Lower lobe of right lung (tissue), 2 donors: ENCODE data around the gene MBNL1. TPM values are rescaled to one million over a fixed set of nuclear protein-coding genes. Genes with fewer than 3 reads are reported as not detected.
A peak's percentile ranks its signal among the peaks of the same experiment; 100 is the strongest.

ENCODE experiments used
- ATAC-seq, 2 donors: fragments of 200-7000 bp; cut with Tn5 transposase; one replicate each; pipeline ENCODE4 v1.9.1; 2020 to 2022; ENCODE audit warnings: mild to moderate bottlenecking in 2 of 2, moderate library complexity in 2 of 2
- DNase-seq: peaks from one replicate; pipeline ENCODE4 v3.0.0-alpha.2; 2020
- H3K27ac ChIP-seq: fragments of 200-600 bp; one replicate; pipeline ENCODE4 v1.8.0; 2022
- H3K27me3 ChIP-seq: fragments of 200-600 bp; one replicate; pipeline ENCODE4 v1.8.0; 2022; ENCODE audit warnings: low read depth
- H3K36me3 ChIP-seq: fragments of 200-600 bp; one replicate; pipeline ENCODE4 v1.8.0; 2022; ENCODE audit warnings: mild to moderate bottlenecking
- H3K4me1 ChIP-seq: fragments of 200-600 bp; one replicate; pipeline ENCODE4 v1.8.0; 2022
- H3K4me3 ChIP-seq: fragments of 200-600 bp; one replicate; pipeline ENCODE4 v1.8.0; 2022; ENCODE audit warnings: mild to moderate bottlenecking
- H3K9me3 ChIP-seq: fragments of 200-600 bp; one replicate; pipeline ENCODE4 v1.8.0; 2022
- intact Hi-C: fragments of 100-400 bp; cut with DNase I; formaldehyde crosslinking; loops from one replicate; pipeline ENCODE4 v1.11.0; 2022
- total RNA-seq: library from RNA; stranded (reverse); fragmentation: NEBNext Ultra II Directional; extraction: Animal tissue kit (Norgen Biotek cat#: 25700); gene quantifications from one replicate; pipeline ENCODE4 v1.2.1, GENCODE V29; 2021
- TF ChIP-seq, protein P1 (sequence below): fragments of 200-600 bp; IDR thresholded peaks from one replicate; pipeline ENCODE4 v1.8.0; 2022; ENCODE audit warnings: antibody characterized with exemption, mild to moderate bottlenecking
- donor health status: DM: no; HTN: yes; CAD: no; lungs with severe emphysema.

Gene MBNL1
- total RNA-seq, 1 donor from 2014 or later, result 235 TPM

DNA sequence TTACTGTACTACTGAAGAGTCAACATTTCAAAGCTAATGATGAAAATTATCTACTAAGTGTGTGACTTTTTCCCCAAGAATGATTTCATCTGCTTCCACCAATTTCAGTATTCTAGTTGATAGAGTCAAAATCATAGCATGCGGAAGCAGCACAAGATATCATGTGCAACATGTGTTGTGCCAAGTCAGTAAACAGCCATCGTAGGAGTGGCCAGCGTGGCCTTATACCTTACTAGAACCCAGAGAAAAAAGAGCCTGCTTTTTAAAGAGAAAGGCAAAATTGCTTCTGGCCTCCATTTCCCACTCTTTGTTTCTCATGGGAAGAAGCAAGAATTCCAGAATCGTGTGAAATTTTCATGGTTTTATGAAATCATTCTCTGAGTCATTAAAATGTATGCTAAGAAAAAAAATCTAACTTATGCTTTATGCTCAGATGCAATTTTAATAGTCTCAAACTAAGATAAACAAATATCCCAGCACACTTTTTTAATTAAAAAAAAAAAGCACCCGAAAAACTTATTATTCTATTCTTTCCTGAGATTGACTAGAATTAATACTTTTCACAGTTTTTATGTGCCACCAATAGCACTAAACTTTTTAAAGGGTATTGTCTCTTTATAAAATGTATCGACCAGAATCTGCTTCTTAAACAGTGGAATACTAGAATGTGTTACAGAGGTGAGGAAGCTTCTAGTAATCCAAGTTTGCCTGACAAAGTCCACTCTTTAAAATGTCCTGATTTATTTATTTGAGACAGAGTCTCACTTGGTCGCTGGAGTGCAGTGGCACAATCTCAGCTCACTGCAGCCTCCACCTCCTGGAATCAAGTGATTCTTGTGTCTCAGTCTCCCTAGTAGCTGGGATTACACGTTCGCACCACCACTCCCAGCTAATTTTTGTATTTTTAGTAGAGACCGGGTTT, 87.3 kb downstream of the MBNL1 start:
- no peak for DNase-seq
- H3K4me3 ChIP-seq, result no peak overlapping the region
- peaks cover 27% of the 10 kb centered on the region for H3K4me1 ChIP-seq
- no peaks in the 10 kb centered on the region for H3K36me3 ChIP-seq
- ATAC-seq, result no peak
- intact Hi-C loops, result no loop called here
- H3K27ac ChIP-seq, result no peak overlapping the region
- no peaks in the 10 kb centered on the region for H3K9me3 ChIP-seq
- TF ChIP-seq, protein P1, sequence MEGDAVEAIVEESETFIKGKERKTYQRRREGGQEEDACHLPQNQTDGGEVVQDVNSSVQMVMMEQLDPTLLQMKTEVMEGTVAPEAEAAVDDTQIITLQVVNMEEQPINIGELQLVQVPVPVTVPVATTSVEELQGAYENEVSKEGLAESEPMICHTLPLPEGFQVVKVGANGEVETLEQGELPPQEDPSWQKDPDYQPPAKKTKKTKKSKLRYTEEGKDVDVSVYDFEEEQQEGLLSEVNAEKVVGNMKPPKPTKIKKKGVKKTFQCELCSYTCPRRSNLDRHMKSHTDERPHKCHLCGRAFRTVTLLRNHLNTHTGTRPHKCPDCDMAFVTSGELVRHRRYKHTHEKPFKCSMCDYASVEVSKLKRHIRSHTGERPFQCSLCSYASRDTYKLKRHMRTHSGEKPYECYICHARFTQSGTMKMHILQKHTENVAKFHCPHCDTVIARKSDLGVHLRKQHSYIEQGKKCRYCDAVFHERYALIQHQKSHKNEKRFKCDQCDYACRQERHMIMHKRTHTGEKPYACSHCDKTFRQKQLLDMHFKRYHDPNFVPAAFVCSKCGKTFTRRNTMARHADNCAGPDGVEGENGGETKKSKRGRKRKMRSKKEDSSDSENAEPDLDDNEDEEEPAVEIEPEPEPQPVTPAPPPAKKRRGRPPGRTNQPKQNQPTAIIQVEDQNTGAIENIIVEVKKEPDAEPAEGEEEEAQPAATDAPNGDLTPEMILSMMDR, result no peak
- no peaks in the 10 kb centered on the region for H3K27me3 ChIP-seq

DNA sequence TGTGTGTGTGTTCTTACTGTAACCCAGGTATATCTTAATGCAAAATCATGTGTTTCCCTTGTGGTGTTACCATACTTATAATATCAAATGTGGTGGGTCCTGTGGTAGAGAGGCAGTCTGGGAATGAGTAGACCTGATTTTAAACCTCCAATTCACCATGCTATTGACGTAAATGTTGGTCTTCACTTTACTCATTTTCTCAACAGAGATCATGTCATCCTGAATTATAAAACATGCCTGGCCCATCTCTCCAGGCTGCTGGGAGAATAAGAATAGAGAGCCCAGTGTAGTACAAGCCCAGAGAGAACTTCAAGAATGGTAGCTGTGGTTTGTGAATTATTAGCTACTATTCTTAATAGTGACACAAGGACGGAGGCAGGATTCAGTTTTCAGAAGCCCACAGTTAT, 88.1 kb downstream of the MBNL1 start:
- TF ChIP-seq, protein P1, result no peak
- ATAC-seq (no peak), DNase-seq (no peak)
- Histone ChIP-seq H3K27ac (no peak overlapping the region), H3K9me3 (no peaks in the 10 kb centered on the region), H3K4me1 (peaks cover 31% of the 10 kb centered on the region), H3K36me3 (no peaks in the 10 kb centered on the region), H3K4me3 (no peak overlapping the region), H3K27me3 (no peaks in the 10 kb centered on the region)
- intact Hi-C loops, result no loop called here

DNA sequence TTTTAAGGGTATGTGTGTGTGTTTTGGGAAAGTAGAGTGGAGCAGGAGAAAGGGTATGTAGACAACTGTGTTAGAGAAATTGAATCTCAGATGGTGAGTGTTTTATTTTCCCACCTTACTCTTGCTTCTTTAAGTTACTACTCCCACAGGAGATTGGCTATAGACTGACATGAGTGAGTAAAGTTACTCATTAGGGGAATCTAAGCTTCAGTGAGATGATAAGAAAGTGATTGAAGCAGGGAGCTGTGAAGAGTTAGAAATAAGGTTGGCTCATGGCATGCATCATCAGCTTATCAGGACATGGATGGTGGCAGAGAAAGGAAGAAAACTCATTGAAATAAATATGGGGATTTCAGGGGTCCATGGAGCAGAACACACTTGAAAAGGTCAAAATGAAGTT, 88.9 kb downstream of the MBNL1 start:
- H3K27ac ChIP-seq, result no peak overlapping the region
- TF ChIP-seq, protein P1, result no peak
- H3K9me3 ChIP-seq, result no peaks in the 10 kb centered on the region
- intact Hi-C loops, result no loop called here
- no peak overlapping the region for H3K4me3 ChIP-seq
- no peaks in the 10 kb centered on the region for H3K36me3 ChIP-seq
- ATAC-seq (peak in 1 of 2 donors; percentile 9), DNase-seq (no peak)
- H3K27me3 ChIP-seq, result no peaks in the 10 kb centered on the region
- peaks cover 31% of the 10 kb centered on the region for H3K4me1 ChIP-seq

DNA sequence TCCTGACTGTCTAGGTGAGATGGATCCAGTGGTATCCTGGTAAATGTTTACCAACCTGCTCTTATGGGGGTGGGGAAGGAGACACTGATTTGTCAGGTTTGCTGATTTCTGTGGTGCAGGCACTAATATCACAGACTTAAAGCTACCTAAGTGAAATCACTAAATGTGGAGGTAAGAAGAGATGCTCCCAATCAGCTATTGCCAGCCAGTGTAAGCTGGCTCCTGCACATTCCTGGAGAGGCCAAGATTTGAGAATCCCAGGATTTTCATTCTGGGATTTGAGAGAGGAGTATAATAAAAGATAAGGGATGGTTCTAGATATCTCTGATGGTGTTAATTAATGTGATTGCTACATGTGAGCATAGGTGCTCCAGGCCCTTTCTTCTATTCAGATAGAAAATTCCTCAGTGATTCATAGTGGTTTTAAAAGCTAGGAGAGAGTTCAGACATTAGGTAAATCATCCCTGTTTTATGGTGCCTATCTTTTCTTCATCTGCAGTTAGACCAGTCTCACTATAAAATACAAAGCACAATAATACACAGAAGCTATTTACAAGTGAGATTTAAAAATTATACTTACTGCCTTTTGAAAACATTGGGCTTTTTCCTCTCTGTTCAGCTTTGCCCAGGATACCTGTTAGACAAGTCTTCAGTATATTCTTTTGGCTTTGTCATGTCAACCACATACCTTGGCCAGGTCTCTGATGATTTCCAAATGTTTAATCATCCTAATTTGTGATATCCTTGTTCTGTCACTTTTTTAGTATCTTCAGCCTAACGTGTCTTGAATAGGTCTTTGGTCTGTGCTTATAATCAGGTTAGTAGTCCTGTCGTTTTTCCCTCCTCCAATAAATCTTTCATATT, 90.9 kb downstream of the MBNL1 start:
- TF ChIP-seq, protein P1, result no peak
- no peaks in the 10 kb centered on the region for H3K9me3 ChIP-seq
- no peak for ATAC-seq
- no peak overlapping the region for H3K27ac ChIP-seq
- intact Hi-C loops, result no loop called here
- no peaks in the 10 kb centered on the region for H3K36me3 ChIP-seq
- no peak for DNase-seq
- peaks cover 31% of the 10 kb centered on the region for H3K4me1 ChIP-seq
- no peaks in the 10 kb centered on the region for H3K27me3 ChIP-seq
- H3K4me3 ChIP-seq, result no peak overlapping the region

DNA sequence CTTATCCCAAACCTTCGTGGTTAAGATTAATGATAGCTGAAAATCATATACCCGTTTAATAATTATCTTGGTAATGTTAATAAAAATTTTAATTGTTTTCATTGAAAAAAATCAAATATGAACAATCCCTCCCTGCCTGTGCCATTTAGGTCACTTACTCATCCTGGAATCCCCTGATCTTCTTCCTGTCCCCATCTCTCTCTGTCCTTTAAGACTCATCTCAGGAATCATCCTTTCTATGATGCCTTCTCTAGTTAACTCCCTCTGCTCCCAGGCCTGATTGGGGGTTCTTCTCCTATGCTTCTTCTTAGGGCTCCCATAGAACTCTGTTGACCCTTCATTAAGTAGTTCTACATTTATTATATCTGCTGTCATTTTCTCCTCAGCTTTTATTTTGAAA, 91.6 kb downstream of the MBNL1 start:
- H3K9me3 ChIP-seq, result no peaks in the 10 kb centered on the region
- H3K4me3 ChIP-seq, result no peak overlapping the region
- peaks cover 34% of the 10 kb centered on the region for H3K4me1 ChIP-seq
- H3K27me3 ChIP-seq, result no peaks in the 10 kb centered on the region
- intact Hi-C loops, result no loop called here
- ATAC-seq (no peak), DNase-seq (no peak)
- H3K36me3 ChIP-seq, result no peaks in the 10 kb centered on the region
- TF ChIP-seq, protein P1, result no peak
- no peak overlapping the region for H3K27ac ChIP-seq
